Type B pancreatic cell (in vitro differentiated cells): ENCODE measurements around the gene CA12. TPM values are rescaled to one million over a fixed set of nuclear protein-coding genes. Genes with fewer than 3 reads are reported as not detected.

Experiments used
- DNase-seq: peaks from one replicate; pipeline ENCODE4 v3.0.0; 2021; ENCODE audit warnings: mixed read lengths; ENCODE audit not compliant: unreplicated experiment; ENCODE audit errors: extremely low spot score
- H3K27ac Mint-ChIP-seq: 2 replicates; pipeline ENCODE4 v1.8.0; 2021; ENCODE audit warnings: mild to moderate bottlenecking, mixed read lengths
- H3K27me3 Mint-ChIP-seq: 2 replicates; pipeline ENCODE4 v1.8.0; 2021; ENCODE audit warnings: mixed read lengths
- H3K36me3 Mint-ChIP-seq: 2 replicates; pipeline ENCODE4 v1.8.0; 2021; ENCODE audit warnings: mixed read lengths
- H3K4me1 Mint-ChIP-seq: one replicate; pipeline ENCODE4 v1.8.0; 2021; ENCODE audit warnings: mixed read lengths; ENCODE audit not compliant: unreplicated experiment
- H3K4me3 Mint-ChIP-seq: 2 replicates; pipeline ENCODE4 v1.8.0; 2021; ENCODE audit warnings: mild to moderate bottlenecking, mixed read lengths
- H3K9me3 Mint-ChIP-seq: 2 replicates; pipeline ENCODE4 v1.8.0; 2021; ENCODE audit warnings: mixed read lengths
- CTCF ChIP-seq: fragments of 200-600 bp; sonication (generic); conservative IDR thresholded peaks from 2 replicates; pipeline ENCODE4 v1.5.0; 2021; ENCODE audit warnings: antibody characterized with exemption, mild to moderate bottlenecking
- total RNA-seq: library from RNA; stranded (reverse); gene quantifications from 2 replicates; pipeline ENCODE4 v1.2.1, GENCODE V29; 2021; ENCODE audit warnings: low replicate concordance

CA12 gene
- total RNA-seq, 1 donor from 2014 or later: 5.5 TPM

- H3K4me1 Mint-ChIP-seq: peaks cover 43% of the 10 kb centered on the region
- H3K27me3 Mint-ChIP-seq: peaks cover 43% of the 10 kb centered on the region
These were observed 4.4 kb upstream of the CA12 start for GRCh38 chr15:63385911-63386531.

GRCh38 chr15:63384906-63385305 lies 3.3 kb upstream of the CA12 start:
- Mint-ChIP-seq H3K4me3 (no peak overlapping the region), H3K9me3 (no peaks in the 10 kb centered on the region), H3K4me1 (peaks cover 41% of the 10 kb centered on the region), H3K27me3 (peaks cover 52% of the 10 kb centered on the region), H3K27ac (no peak overlapping the region), H3K36me3 (no peaks in the 10 kb centered on the region)
- TF ChIP-seq CTCF: no peak
- no peak for DNase-seq

More at GRCh38 chr15:63385911-63386531, 4.4 kb upstream of the CA12 start:
- Mint-ChIP-seq H3K27ac (no peak overlapping the region), H3K36me3 (no peaks in the 10 kb centered on the region), H3K9me3 (no peaks in the 10 kb centered on the region), H3K4me3 (no peak overlapping the region)
- no peak for TF ChIP-seq CTCF
- DNase-seq: no peak

- Mint-ChIP-seq H3K36me3 (no peaks in the 10 kb centered on the region), H3K9me3 (no peaks in the 10 kb centered on the region), H3K27ac (no peak overlapping the region), H3K27me3 (peaks cover 61% of the 10 kb centered on the region), H3K4me1 (peaks cover 37% of the 10 kb centered on the region), H3K4me3 (peak overlapping the region; percentile 58)
- TF ChIP-seq CTCF: no peak
- no peak for DNase-seq
These were observed 1.5 kb upstream of the CA12 start for GRCh38 chr15:63382966-63383710.

GRCh38 chr15:63380808-63381282 lies 801 bp downstream of the CA12 start:
- Mint-ChIP-seq H3K36me3 (no peaks in the 10 kb centered on the region), H3K27ac (no peak overlapping the region), H3K4me3 (peak overlapping the region; percentile 87), H3K4me1 (peaks cover 27% of the 10 kb centered on the region), H3K9me3 (no peaks in the 10 kb centered on the region), H3K27me3 (peaks cover 69% of the 10 kb centered on the region)
- TF ChIP-seq CTCF: no peak
- DNase-seq: no peak

- no peak for TF ChIP-seq CTCF
- no peaks in the 10 kb centered on the region for H3K36me3 Mint-ChIP-seq
- H3K4me1 Mint-ChIP-seq: peaks cover 30% of the 10 kb centered on the region
- no peaks in the 10 kb centered on the region for H3K9me3 Mint-ChIP-seq
- no peak for DNase-seq
- H3K27ac Mint-ChIP-seq: no peak overlapping the region
- H3K4me3 Mint-ChIP-seq: peak overlapping the region; percentile 87
- H3K27me3 Mint-ChIP-seq: peaks cover 72% of the 10 kb centered on the region
These were observed 1.4 kb downstream of the CA12 start for GRCh38 chr15:63380151-63380807.
